KMS-11 (cell line): ENCODE data around the gene CTIF.

Experiments
- H2AFZ ChIP-seq: fragments of 200-600 bp; sonication (generic); 2 replicates; pipeline ENCODE4 v1.6.1; 2016; ENCODE audit warnings: antibody characterized with exemption, mixed run types, low read depth
- H3K27ac ChIP-seq: fragments of 200-600 bp; sonication (generic); 2 replicates; pipeline ENCODE4 v1.6.1; 2016; ENCODE audit warnings: mild to moderate bottlenecking, mixed run types
- H3K27me3 ChIP-seq: fragments of 200-600 bp; sonication (generic); 2 replicates; pipeline ENCODE4 v1.6.1; 2017; ENCODE audit warnings: mild to moderate bottlenecking, low read depth, mixed run types, moderate library complexity; ENCODE audit not compliant: insufficient read depth
- H3K36me3 ChIP-seq: fragments of 200-600 bp; sonication (generic); 2 replicates; pipeline ENCODE4 v1.6.1; 2017; ENCODE audit warnings: mild to moderate bottlenecking, mixed run types; ENCODE audit not compliant: insufficient read depth
- H3K4me1 ChIP-seq: fragments of 200-600 bp; sonication (generic); 2 replicates; pipeline ENCODE4 v1.6.1; 2016; ENCODE audit warnings: mild to moderate bottlenecking, low read depth, mixed run types; ENCODE audit not compliant: poor library complexity, severe bottlenecking
- H3K4me2 ChIP-seq: fragments of 200-600 bp; sonication (generic); 2 replicates; pipeline ENCODE4 v1.7.0; 2016; ENCODE audit warnings: mild to moderate bottlenecking, mixed run types
- H3K4me3 ChIP-seq: fragments of 200-600 bp; sonication (generic); IDR thresholded peaks from 2 replicates; pipeline ENCODE4 v1.6.1; 2017; ENCODE audit warnings: low read depth, low read length, mixed read lengths; ENCODE audit not compliant: insufficient read depth
- H3K79me2 ChIP-seq: fragments of 200-600 bp; sonication (generic); 2 replicates; pipeline ENCODE4 v1.6.1; 2016; ENCODE audit warnings: low read depth, mixed run types; ENCODE audit not compliant: insufficient read depth
- H3K9ac ChIP-seq: fragments of 200-600 bp; sonication (generic); 2 replicates; pipeline ENCODE4 v1.6.1; 2016; ENCODE audit warnings: mild to moderate bottlenecking, mixed run types
- H4K20me1 ChIP-seq: fragments of 200-600 bp; sonication (generic); 2 replicates; pipeline ENCODE4 v1.6.1; 2016; ENCODE audit warnings: mild to moderate bottlenecking, mixed run types; ENCODE audit not compliant: insufficient read depth
- CTCF ChIP-seq: fragments of 200-600 bp; sonication (generic); conservative IDR thresholded peaks from 2 replicates; pipeline ENCODE4 v1.6.1; 2017; ENCODE audit warnings: low read depth, mild to moderate bottlenecking, antibody characterized with exemption, low read length, moderate library complexity, mixed read lengths

CTIF gene

GRCh38 chr18:48514786-48515185 is 24.0 kb upstream of the CTIF start:
- peaks cover 39% of the 10 kb centered on the region for H3K4me1 ChIP-seq
- no peaks in the 10 kb centered on the region for H3K79me2 ChIP-seq
- peak overlapping the region; percentile 73 for H3K4me2 ChIP-seq
- H2AFZ ChIP-seq, result peak overlapping the region; percentile 51
- H3K27ac ChIP-seq, result peak overlapping the region; percentile 67
- H3K27me3 ChIP-seq, result no peaks in the 10 kb centered on the region
- H4K20me1 ChIP-seq, result no peaks in the 10 kb centered on the region
- H3K9ac ChIP-seq, result peak overlapping the region; percentile 44; the same call in 1 of the 2 replicates
- H3K4me3 ChIP-seq, result no peak overlapping the region
- no peaks in the 10 kb centered on the region for H3K36me3 ChIP-seq
- no peak for TF ChIP-seq CTCF

- H4K20me1 ChIP-seq, result no peaks in the 10 kb centered on the region
- no peaks in the 10 kb centered on the region for H3K79me2 ChIP-seq
- TF ChIP-seq CTCF, result no peak
- H3K4me2 ChIP-seq, result no peak overlapping the region
- H3K36me3 ChIP-seq, result no peaks in the 10 kb centered on the region
- no peak overlapping the region for H2AFZ ChIP-seq
- no peak overlapping the region for H3K9ac ChIP-seq
- peaks cover 39% of the 10 kb centered on the region for H3K4me1 ChIP-seq
- no peak overlapping the region for H3K27ac ChIP-seq
- H3K27me3 ChIP-seq, result no peaks in the 10 kb centered on the region
- no peak overlapping the region for H3K4me3 ChIP-seq
These were observed 21.8 kb upstream of the CTIF start for GRCh38 chr18:48517048-48517447.

- H3K27ac ChIP-seq, result no peak overlapping the region
- peaks cover 18% of the 10 kb centered on the region for H3K4me1 ChIP-seq
- no peak overlapping the region for H3K4me2 ChIP-seq
- no peaks in the 10 kb centered on the region for H3K79me2 ChIP-seq
- no peak overlapping the region for H3K4me3 ChIP-seq
- H4K20me1 ChIP-seq, result no peaks in the 10 kb centered on the region
- H3K27me3 ChIP-seq, result no peaks in the 10 kb centered on the region
- H3K36me3 ChIP-seq, result no peaks in the 10 kb centered on the region
- no peak overlapping the region for H2AFZ ChIP-seq
- no peak overlapping the region for H3K9ac ChIP-seq
- TF ChIP-seq CTCF, result no peak
These were observed 19.3 kb upstream of the CTIF start for GRCh38 chr18:48519431-48520100.

- H4K20me1 ChIP-seq, result no peaks in the 10 kb centered on the region
- no peak overlapping the region for H2AFZ ChIP-seq
- H3K27me3 ChIP-seq, result no peaks in the 10 kb centered on the region
- H3K4me1 ChIP-seq, result no peaks in the 10 kb centered on the region
- H3K36me3 ChIP-seq, result no peaks in the 10 kb centered on the region
- no peak for TF ChIP-seq CTCF
- no peak overlapping the region for H3K27ac ChIP-seq
- H3K4me3 ChIP-seq, result no peak overlapping the region
- no peak overlapping the region for H3K4me2 ChIP-seq
- H3K79me2 ChIP-seq, result no peaks in the 10 kb centered on the region
- no peak overlapping the region for H3K9ac ChIP-seq
These were observed 17.1 kb upstream of the CTIF start for GRCh38 chr18:48521723-48522122.
